GM18868 (cell line): Measurements from ENCODE around the gene NATD1.
"Not testable (repeated sequence)": the region's sequence is repeated elsewhere in the genome, so short reads cannot be mapped to it uniquely, and the experiment has no call there.

Experiments
- ATAC-seq: cut with Tn5 transposase; IDR thresholded peaks from one replicate; pipeline ENCODE4 v1.9.1; 2021; ENCODE audit warnings: mild to moderate bottlenecking, moderate library complexity; ENCODE audit not compliant: unreplicated experiment

The NATD1 gene

GRCh38 chr17:21247552-21248258 lies 5.5 kb downstream of the NATD1 start:
- ATAC-seq = no peak

GRCh38 chr17:21246698-21247097 lies 6.5 kb downstream of the NATD1 start:
- no peak for ATAC-seq

GRCh38 chr17:21245639-21246084 lies 7.5 kb downstream of the NATD1 start:
- no peak for ATAC-seq

GRCh38 chr17:21243516-21244303 lies 9.5 kb downstream of the NATD1 start:
- no peak for ATAC-seq

- ATAC-seq = no peak
These were observed 10.3 kb downstream of the NATD1 start for GRCh38 chr17:21242780-21243515.

GRCh38 chr17:21242026-21242697 lies 11.0 kb downstream of the NATD1 start:
- no peak for ATAC-seq

GRCh38 chr17:21241564-21241963 lies 11.6 kb downstream of the NATD1 start:
- ATAC-seq = no peak

- no peak for ATAC-seq
These were observed 12.7 kb downstream of the NATD1 start for GRCh38 chr17:21240369-21241055.

- peak; percentile 72 for ATAC-seq
These were observed 13.4 kb downstream of the NATD1 start for GRCh38 chr17:21239680-21240368.

- ATAC-seq = no peak
These were observed 17.3 kb downstream of the NATD1 start for GRCh38 chr17:21235921-21236320.

- no peak for ATAC-seq
These were observed 19.4 kb downstream of the NATD1 start for GRCh38 chr17:21233581-21234347.

- no peak for ATAC-seq
These were observed 21.0 kb downstream of the NATD1 start for GRCh38 chr17:21232033-21232749.

- no peak for ATAC-seq
These were observed 21.7 kb downstream of the NATD1 start for GRCh38 chr17:21231533-21231932.

- ATAC-seq = no peak
These were observed 24.4 kb downstream of the NATD1 start for GRCh38 chr17:21228845-21229244.

GRCh38 chr17:21228111-21228510 lies 25.1 kb downstream of the NATD1 start:
- ATAC-seq = no peak

GRCh38 chr17:21227277-21227676 lies 25.9 kb downstream of the NATD1 start:
- not testable (repeated sequence) for ATAC-seq

GRCh38 chr17:21223086-21223485 lies 30.1 kb downstream of the NATD1 start:
- no peak for ATAC-seq

- no peak for ATAC-seq
These were observed 34.3 kb downstream of the NATD1 start for GRCh38 chr17:21218831-21219380.
